A673 (cell line): ENCODE measurements around the gene TCF12.

Source experiments
- CTCF ChIP-seq: fragments of 300-800, 200-600 bp; sonication (generic); conservative IDR thresholded peaks from 2 replicates; pipeline ENCODE4 v1.5.1; 2017; ENCODE audit warnings: low read depth, mild to moderate bottlenecking, antibody characterized with exemption, low read length, moderate library complexity, mixed read lengths
- EZH2 ChIP-seq: fragments of 200-600 bp; sonication (generic); IDR thresholded peaks from 2 replicates; pipeline ENCODE4 v1.6.1; 2017; ENCODE audit warnings: borderline replicate concordance, low read depth, mild to moderate bottlenecking, mixed read lengths, antibody characterized with exemption, low read length; ENCODE audit not compliant: poor library complexity, severe bottlenecking

- no peak for TF ChIP-seq CTCF
- no peak for TF ChIP-seq EZH2
Observed at GRCh38 chr15:56890038-56890437, 28.4 kb upstream of the TCF12 start.
